Bronchial epithelial cell (primary cell): ENCODE results near the gene BST1. TPM values are rescaled to one million over a fixed set of nuclear protein-coding genes. Genes with fewer than 3 reads are reported as not detected.

Experiments
- DNase-seq: peaks from one replicate; pipeline ENCODE4 v3.0.0-alpha.2; 2010; ENCODE audit warnings: low read depth
- FAIRE-seq: peaks from 2 replicates; lab custom pipeline; 2011; peaks lifted over from hg19 to GRCh38; lab: Jason Lieb, UNC
- H3K27me3 ChIP-seq: 2 replicates; pipeline ENCODE4 v1.5.1; 2011; ENCODE audit warnings: low read length; ENCODE audit not compliant: control insufficient read depth, insufficient read depth
- H3K36me3 ChIP-seq: 2 replicates; pipeline ENCODE4 v1.5.1; 2011; ENCODE audit warnings: low read length; ENCODE audit not compliant: control insufficient read depth, insufficient read depth
- H3K4me3 ChIP-seq: 2 replicates; pipeline ENCODE4 v1.5.1; 2011; ENCODE audit warnings: mild to moderate bottlenecking, low read depth, low read length, control low read depth
- CTCF ChIP-seq: IDR thresholded peaks from 2 replicates; pipeline ENCODE4 v1.5.1; 2011; ENCODE audit warnings: mild to moderate bottlenecking, moderate library complexity, low read length, control low read depth, inconsistent platforms; ENCODE audit not compliant: insufficient read depth, severe bottlenecking
- total RNA-seq: library from RNA; depleted of rRNA; stranded (reverse); fragments of >200 nt; gene quantifications from 2 replicates; pipeline ENCODE4 v1.2.1, GENCODE V29; 2014

The BST1 gene
- total RNA-seq, 1 donor from 2014 or later = 0.79 TPM

- no peak for TF ChIP-seq CTCF
- no peak for DNase-seq
- Histone ChIP-seq H3K27me3 (no peaks in the 10 kb centered on the region), H3K4me3 (peak overlapping the region; percentile 47), H3K36me3 (no peaks in the 10 kb centered on the region)
- no peak for FAIRE-seq
These were observed 46.8 kb upstream of the BST1 start for GRCh38 chr4:15656038-15656470.

DNA sequence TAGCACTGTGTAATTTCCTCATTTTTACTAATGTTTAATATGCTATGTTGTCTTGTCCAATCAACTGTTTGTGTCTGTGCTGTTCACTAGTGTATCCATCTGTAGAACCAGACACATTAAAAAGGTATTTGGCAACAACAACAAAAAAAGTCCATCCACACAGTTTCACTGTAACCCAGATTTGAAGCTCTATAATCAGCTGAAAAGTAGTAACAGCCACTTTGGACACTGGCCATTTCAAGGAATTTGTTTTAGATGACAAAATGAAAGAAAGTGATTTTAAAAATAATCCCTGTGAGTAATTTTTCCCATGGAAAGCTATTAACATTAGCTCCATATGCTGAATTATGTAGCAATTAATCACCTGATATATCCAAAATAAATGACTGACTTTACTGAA, 45.5 kb upstream of the BST1 start:
- no peaks in the 10 kb centered on the region for H3K27me3 ChIP-seq
- DNase-seq (no peak), FAIRE-seq (no peak)
- no peak for TF ChIP-seq CTCF
- no peak overlapping the region for H3K4me3 ChIP-seq
- no peaks in the 10 kb centered on the region for H3K36me3 ChIP-seq

DNA sequence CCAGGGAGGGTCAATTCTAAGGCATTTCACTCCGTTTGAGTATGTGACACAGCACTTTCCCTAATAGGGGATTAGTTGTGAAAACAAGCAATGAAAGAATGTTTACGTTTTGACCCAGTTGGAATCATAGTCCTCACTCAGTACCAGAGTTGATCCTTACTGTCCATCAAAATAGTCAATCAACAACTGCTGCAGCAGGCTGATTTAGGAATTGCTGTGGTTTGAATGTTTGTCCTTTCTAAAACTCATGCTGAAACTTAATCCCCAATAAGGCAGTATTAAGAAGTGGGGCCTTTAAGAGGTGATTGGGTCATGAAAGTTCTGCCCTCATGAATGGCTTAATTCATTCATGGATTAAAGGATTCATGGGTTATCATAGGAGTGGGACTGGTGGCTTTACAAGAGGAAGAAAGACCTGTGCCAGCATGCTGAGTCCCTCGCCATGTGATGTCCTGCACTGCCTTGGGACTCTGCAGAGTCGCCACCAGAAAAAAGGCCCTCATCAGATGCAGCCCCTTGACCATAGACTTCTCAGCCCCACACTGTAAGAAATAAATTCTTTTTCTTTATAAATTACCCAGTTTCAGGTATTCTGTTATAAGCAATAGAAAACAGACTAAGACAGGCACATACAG, 44.6 kb upstream of the BST1 start:
- FAIRE-seq = no peak
- Histone ChIP-seq H3K36me3 (no peaks in the 10 kb centered on the region), H3K27me3 (no peaks in the 10 kb centered on the region), H3K4me3 (no peak overlapping the region)
- TF ChIP-seq CTCF = no peak
- DNase-seq = no peak

DNA sequence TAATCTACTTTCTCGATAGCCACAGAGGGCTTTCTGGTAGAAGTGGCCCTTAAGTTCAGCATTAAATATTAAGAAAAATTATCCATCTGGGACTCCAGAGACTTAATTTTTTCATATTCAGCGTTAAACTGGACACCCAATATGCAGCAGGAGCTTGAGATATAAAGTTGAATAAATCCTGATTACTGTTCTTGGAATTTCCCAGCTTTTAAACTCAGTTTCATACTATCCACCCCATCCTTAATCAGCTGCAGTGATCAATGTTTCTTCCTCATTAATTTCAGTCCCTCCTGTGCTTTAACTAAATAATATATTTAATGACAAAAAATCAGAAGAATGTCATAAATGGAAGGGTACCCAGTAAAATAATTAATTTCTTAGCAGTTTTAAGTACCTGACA, 44.1 kb upstream of the BST1 start:
- H3K27me3 ChIP-seq = no peaks in the 10 kb centered on the region
- no peak for DNase-seq
- no peak for TF ChIP-seq CTCF
- no peak overlapping the region for H3K4me3 ChIP-seq
- FAIRE-seq = no peak
- no peaks in the 10 kb centered on the region for H3K36me3 ChIP-seq

- Histone ChIP-seq H3K4me3 (no peak overlapping the region), H3K36me3 (no peaks in the 10 kb centered on the region), H3K27me3 (no peaks in the 10 kb centered on the region)
- FAIRE-seq (no peak), DNase-seq (peak; percentile 84)
- no peak for TF ChIP-seq CTCF
These were observed 42.9 kb upstream of the BST1 start for GRCh38 chr4:15659768-15660570.
